Vagina (tissue), 2 donors: ENCODE results near the gene SETBP1. TPM values are rescaled to one million over a fixed set of nuclear protein-coding genes. Genes with fewer than 3 reads are reported as not detected.

ENCODE experiments used
- DNase-seq, 2 donors: peaks; one replicate each; pipeline ENCODE4 v3.0.0-alpha.2; 2017; ENCODE audit errors: extremely low spot score in 2 of 2
- H3K27ac ChIP-seq: fragments of 200-600 bp; sonication (generic); one replicate; pipeline ENCODE4 v1.5.1; 2019
- H3K27me3 ChIP-seq: fragments of 200-600 bp; sonication (generic); one replicate; pipeline ENCODE4 v1.5.1; 2019
- H3K36me3 ChIP-seq, 2 donors: fragments of 200-600 bp; sonication (generic); one replicate each; pipeline ENCODE4 v1.5.1; 2017 to 2019
- H3K4me1 ChIP-seq: fragments of 200-600 bp; sonication (generic); one replicate; pipeline ENCODE4 v1.5.1; 2019
- H3K4me3 ChIP-seq, 2 donors: fragments of 200-600 bp; sonication (generic); 1 replicate in 1 of 2; 2 replicates in 1 of 2; pipeline ENCODE4 v1.5.1; 2016 to 2019
- H3K9me3 ChIP-seq: fragments of 200-600 bp; sonication (generic); one replicate; pipeline ENCODE4 v1.5.1; 2019
- POLR2A ChIP-seq, 2 donors: fragments of 450-650 bp; IDR thresholded peaks; one replicate each; pipeline ENCODE4 v1.6.1; 2017; ENCODE audit warnings: antibody characterized with exemption in 2 of 2, mild to moderate bottlenecking in 2 of 2, moderate library complexity in 2 of 2
- POLR2AphosphoS5 ChIP-seq, 2 donors: sonication (generic); formaldehyde crosslinking; IDR thresholded peaks; one replicate each; pipeline ENCODE4 v1.9.0; 2017; ENCODE audit warnings: antibody characterized with exemption in 2 of 2, mild to moderate bottlenecking in 2 of 2, low read depth in 1 of 2; ENCODE audit not compliant: insufficient read depth in 1 of 2
- intact Hi-C: fragments of 100-400 bp; cut with DNase I; formaldehyde crosslinking; loops from one replicate; pipeline ENCODE4 v1.15.1; 2023
- total RNA-seq: library from RNA; depleted of rRNA; stranded (reverse); fragments of >200 nt; gene quantifications from one replicate; pipeline ENCODE4 v1.2.3, GENCODE V29; 2016
- TF ChIP-seq, protein P1 (sequence below), 3 experiments: fragments of 450-650 bp in 2 of 3; fragments of 200-600 bp in 1 of 3; sonication (generic) in 1 of 3; IDR thresholded peaks; one replicate each; pipeline ENCODE4 v1.5.1; 2017 to 2019; ENCODE audit warnings: antibody characterized with exemption in 3 of 3, mild to moderate bottlenecking in 2 of 3, moderate library complexity in 2 of 3

SETBP1 gene
- total RNA-seq, 1 donor from 2014 or later, result 38.1 TPM

DNA sequence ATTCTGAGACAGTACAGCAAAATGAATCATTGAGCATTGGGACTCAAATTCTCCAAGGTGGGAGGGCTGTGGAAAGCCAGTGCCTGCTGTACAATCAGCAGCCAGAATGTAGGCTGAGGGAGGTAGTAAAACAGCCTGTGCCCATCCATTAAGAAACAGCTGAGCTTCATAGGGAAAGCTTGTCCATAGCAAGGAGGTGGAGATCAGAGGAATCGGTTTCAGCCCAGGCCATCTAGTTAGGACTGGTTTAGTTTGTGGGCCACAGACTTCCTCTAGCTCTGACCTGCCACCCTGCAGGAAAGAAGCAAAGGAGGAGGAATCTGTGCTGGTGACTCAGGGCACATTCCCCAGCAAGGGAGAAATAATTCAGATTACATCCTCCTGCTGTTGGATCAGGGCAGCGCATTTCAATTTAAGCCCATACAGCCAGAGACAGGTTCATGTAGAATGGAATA, 333.4 kb downstream of the SETBP1 start:
- Histone ChIP-seq H3K4me1 (peaks cover 64% of the 10 kb centered on the region), H3K9me3 (no peaks in the 10 kb centered on the region), H3K27me3 (no peaks in the 10 kb centered on the region), H3K27ac (peak overlapping the region; percentile 84), H3K36me3 (no peaks in the 10 kb centered on the region), H3K4me3 (no peak overlapping the region)
- intact Hi-C loops, result no loop called here
- no peak for DNase-seq
- TF ChIP-seq, protein P1, sequence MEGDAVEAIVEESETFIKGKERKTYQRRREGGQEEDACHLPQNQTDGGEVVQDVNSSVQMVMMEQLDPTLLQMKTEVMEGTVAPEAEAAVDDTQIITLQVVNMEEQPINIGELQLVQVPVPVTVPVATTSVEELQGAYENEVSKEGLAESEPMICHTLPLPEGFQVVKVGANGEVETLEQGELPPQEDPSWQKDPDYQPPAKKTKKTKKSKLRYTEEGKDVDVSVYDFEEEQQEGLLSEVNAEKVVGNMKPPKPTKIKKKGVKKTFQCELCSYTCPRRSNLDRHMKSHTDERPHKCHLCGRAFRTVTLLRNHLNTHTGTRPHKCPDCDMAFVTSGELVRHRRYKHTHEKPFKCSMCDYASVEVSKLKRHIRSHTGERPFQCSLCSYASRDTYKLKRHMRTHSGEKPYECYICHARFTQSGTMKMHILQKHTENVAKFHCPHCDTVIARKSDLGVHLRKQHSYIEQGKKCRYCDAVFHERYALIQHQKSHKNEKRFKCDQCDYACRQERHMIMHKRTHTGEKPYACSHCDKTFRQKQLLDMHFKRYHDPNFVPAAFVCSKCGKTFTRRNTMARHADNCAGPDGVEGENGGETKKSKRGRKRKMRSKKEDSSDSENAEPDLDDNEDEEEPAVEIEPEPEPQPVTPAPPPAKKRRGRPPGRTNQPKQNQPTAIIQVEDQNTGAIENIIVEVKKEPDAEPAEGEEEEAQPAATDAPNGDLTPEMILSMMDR (IDR thresholded peaks at IDR 0.05), result no peak
- TF ChIP-seq POLR2AphosphoS5 (IDR thresholded peaks at IDR 0.05; ENCODE audit: insufficient read depth in 1 of 2, low read depth in 1 of 2) (peak in 1 of 2 donors; percentile 52), POLR2A (IDR thresholded peaks at IDR 0.05) (no peak)

GRCh38 chr18:45015788-45016128, 335.1 kb downstream of the SETBP1 start:
- Histone ChIP-seq H3K36me3 (no peaks in the 10 kb centered on the region), H3K4me1 (peaks cover 67% of the 10 kb centered on the region), H3K9me3 (no peaks in the 10 kb centered on the region), H3K27ac (peak overlapping the region; percentile 84), H3K4me3 (peak overlapping the region; percentile 25 to 29), H3K27me3 (no peaks in the 10 kb centered on the region)
- intact Hi-C loops, result no loop called here
- TF ChIP-seq POLR2A (IDR thresholded peaks at IDR 0.05) (no peak), POLR2AphosphoS5 (IDR thresholded peaks at IDR 0.05; ENCODE audit: insufficient read depth in 1 of 2, low read depth in 1 of 2) (no peak)
- TF ChIP-seq, protein P1 (IDR thresholded peaks at IDR 0.05), result no peak
- DNase-seq, result no peak

DNA sequence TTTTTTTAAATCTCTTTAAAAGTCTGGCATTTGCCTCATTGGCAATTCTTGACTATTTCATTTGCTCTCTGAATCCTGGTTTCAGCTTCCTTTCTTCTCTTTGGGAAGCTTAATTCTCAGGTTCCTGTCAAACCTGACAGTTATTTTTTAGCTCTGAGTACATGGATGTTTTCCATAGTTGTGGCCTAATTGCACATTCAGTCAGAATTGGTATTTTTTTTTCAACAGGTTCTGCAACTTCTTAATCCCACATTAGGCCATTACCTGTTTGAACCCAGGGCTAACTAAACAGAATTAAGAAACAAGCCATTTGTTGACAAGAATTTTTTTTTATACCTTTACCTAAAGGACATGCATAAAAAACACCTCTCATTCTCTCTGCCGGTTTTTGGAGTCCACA, 338.8 kb downstream of the SETBP1 start:
- peak overlapping the region; percentile 59 for H3K27ac ChIP-seq

GRCh38 chr18:45023519-45023918, 342.8 kb downstream of the SETBP1 start:
- Histone ChIP-seq H3K9me3 (no peaks in the 10 kb centered on the region), H3K27me3 (no peaks in the 10 kb centered on the region), H3K4me3 (no peak overlapping the region), H3K27ac (no peak overlapping the region), H3K36me3 (no peaks in the 10 kb centered on the region), H3K4me1 (peaks cover 25% of the 10 kb centered on the region)
- intact Hi-C loops, result no loop called here
- DNase-seq, result no peak
- TF ChIP-seq, protein P1 (IDR thresholded peaks at IDR 0.05), result no peak
- TF ChIP-seq POLR2AphosphoS5 (IDR thresholded peaks at IDR 0.05; ENCODE audit: insufficient read depth in 1 of 2, low read depth in 1 of 2), result no peak
- TF ChIP-seq POLR2A (IDR thresholded peaks at IDR 0.05), result no peak

More for the DNA sequence above, 338.8 kb downstream of the SETBP1 start:
- TF ChIP-seq, protein P1 (IDR thresholded peaks at IDR 0.05), result no peak
- TF ChIP-seq POLR2A (IDR thresholded peaks at IDR 0.05) (no peak), POLR2AphosphoS5 (IDR thresholded peaks at IDR 0.05; ENCODE audit: insufficient read depth in 1 of 2, low read depth in 1 of 2) (no peak)
- Histone ChIP-seq H3K36me3 (no peaks in the 10 kb centered on the region), H3K4me3 (no peak overlapping the region), H3K4me1 (peaks cover 59% of the 10 kb centered on the region), H3K9me3 (no peaks in the 10 kb centered on the region), H3K27me3 (no peaks in the 10 kb centered on the region)
- intact Hi-C loops, result no loop called here
- DNase-seq, result no peak

DNA sequence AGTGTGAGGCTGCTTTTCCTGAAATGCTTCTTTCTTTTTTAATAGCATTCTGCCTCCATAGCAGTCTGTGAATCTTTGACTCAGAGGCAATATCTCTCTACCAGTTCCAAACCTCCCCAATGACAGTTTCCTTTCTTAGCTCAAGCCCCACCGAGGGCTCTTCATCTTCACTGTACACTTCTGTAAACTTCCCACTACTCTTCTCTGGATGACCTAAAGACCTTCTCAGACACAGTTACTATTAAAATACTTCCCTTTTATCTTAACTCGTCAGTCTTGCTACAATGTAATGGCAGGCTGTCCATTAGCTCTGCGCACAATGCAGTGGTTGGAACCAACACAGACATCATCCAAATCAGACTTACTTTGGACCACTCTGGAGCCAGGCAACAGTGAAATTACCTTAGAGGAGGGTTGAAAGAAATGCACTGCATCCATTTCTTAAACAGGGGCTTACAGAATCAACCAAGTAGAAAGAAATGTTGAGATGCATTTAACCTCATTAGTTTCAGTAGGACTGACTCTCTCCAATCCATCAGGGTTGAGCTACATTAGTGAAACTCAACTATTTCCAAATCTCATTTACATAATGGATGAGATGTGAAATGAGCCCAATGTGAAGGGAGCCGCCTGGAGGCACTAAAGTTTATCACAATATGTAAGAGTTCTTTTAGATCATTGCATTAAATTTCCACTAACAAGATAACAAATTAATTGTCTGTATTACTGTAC, 343.8 kb downstream of the SETBP1 start:
- H3K4me3 ChIP-seq, result no peak overlapping the region
- no peaks in the 10 kb centered on the region for H3K36me3 ChIP-seq
- H3K4me1 ChIP-seq, result peaks cover 15% of the 10 kb centered on the region
- intact Hi-C loops, result no loop called here
- no peak overlapping the region for H3K27ac ChIP-seq
- H3K9me3 ChIP-seq, result no peaks in the 10 kb centered on the region
- no peak for DNase-seq
- TF ChIP-seq POLR2AphosphoS5 (IDR thresholded peaks at IDR 0.05; ENCODE audit: insufficient read depth in 1 of 2, low read depth in 1 of 2) (no peak), POLR2A (IDR thresholded peaks at IDR 0.05) (no peak)
- TF ChIP-seq, protein P1 (IDR thresholded peaks at IDR 0.05), result no peak
- H3K27me3 ChIP-seq, result no peaks in the 10 kb centered on the region
